T-helper 9 cell (primary cell): Measurements from ENCODE around the gene FPGS.
"Not testable (repeated sequence)": the region's sequence is repeated elsewhere in the genome, so short reads cannot be mapped to it uniquely, and the experiment has no call there.

Experiments used
- DNase-seq: peaks from one replicate; pipeline ENCODE4 v3.0.0-alpha.2; 2020

FPGS gene

DNA sequence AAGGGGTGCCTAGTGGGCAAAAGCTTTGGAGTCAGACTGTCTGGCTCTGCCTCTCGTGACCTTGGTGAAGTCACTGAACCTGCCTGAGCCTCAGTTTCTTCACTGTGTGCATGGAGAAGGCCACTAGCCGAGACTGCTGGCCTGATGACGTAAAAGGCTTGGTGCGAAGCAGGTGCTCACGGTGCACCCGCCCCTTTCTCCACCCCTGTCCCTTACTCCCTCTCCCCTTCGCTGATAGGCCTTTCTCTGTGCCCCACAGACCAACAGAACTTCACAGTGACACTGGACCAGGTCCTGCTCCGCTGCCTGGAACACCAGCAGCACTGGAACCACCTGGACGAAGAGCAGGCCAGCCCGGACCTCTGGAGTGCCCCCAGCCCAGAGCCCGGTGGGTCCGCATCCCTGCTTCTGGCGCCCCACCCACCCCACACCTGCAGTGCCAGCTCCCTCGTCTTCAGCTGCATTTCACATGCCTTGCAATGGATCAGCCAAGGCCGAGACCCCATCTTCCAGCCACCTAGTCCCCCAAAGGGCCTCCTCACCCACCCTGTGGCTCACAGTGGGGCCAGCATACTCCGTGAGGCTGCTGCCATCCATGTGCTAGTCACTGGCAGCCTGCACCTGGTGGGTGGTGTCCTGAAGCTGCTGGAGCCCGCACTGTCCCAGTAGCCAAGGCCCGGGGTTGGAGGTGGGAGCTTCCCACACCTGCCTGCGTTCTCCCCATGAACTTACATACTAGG, 10.4 kb downstream of the FPGS start:
- DNase-seq, result no peak

DNA sequence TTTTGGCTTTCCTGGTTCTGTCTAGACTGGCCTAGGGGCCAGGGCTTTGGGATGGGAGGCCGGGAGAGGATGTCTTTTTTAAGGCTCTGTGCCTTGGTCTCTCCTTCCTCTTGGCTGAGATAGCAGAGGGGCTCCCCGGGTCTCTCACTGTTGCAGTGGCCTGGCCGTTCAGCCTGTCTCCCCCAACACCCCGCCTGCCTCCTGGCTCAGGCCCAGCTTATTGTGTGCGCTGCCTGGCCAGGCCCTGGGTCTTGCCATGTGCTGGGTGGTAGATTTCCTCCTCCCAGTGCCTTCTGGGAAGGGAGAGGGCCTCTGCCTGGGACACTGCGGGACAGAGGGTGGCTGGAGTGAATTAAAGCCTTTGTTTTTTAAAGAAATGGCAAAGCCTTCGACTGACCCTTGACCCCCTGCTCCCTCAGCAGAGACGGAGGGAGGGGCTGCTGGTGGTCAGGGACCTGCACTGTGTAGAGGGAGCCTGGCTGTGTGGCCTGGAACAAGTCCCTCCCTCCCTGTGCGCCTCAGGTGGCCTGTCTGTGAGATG, 11.1 kb downstream of the FPGS start:
- DNase-seq, result no peak

DNA sequence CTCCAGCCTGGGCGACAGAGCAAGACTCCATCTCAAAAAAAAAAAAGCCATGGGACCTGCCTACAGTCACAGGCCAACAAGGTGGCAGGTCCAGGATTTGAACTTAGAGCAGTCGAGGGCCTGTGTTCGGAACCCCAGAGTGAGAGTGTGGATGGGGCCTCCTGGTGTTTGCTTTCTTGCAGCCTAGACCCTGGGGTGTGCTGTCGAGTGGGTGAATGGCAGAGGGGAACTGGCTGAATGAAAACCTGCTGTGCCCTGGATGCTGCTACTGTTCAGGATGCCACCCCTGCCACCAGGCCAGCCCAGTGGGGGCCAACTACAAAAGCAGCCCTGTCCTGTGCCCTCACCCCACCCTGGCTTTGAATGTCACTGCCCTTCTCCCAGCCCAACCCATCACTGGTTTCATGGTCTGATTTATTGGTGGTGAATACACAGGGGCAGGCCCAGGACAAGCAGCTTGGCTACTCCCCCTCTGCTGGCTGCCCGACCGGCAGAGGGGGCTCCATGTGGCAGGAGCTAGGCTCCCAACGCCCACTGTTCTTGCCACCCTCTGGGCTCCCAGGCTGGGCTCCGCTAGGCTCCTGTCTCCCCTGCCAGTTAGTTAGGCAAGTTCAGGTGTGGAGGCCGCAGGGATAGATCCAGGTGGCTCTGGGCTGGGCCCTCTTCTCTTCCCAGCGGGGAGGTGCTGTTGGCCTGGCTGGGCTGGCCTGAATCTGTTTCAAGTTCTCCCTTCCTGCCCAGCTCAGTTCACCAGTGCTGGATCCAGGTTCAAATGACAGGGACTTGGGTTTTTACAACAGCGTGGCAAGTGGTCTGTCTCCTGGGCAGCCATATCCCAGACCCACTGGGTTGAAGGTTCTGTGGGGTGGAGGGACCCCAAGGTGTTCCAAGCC, 12.2 kb downstream of the FPGS start:
- no peak for DNase-seq

DNA sequence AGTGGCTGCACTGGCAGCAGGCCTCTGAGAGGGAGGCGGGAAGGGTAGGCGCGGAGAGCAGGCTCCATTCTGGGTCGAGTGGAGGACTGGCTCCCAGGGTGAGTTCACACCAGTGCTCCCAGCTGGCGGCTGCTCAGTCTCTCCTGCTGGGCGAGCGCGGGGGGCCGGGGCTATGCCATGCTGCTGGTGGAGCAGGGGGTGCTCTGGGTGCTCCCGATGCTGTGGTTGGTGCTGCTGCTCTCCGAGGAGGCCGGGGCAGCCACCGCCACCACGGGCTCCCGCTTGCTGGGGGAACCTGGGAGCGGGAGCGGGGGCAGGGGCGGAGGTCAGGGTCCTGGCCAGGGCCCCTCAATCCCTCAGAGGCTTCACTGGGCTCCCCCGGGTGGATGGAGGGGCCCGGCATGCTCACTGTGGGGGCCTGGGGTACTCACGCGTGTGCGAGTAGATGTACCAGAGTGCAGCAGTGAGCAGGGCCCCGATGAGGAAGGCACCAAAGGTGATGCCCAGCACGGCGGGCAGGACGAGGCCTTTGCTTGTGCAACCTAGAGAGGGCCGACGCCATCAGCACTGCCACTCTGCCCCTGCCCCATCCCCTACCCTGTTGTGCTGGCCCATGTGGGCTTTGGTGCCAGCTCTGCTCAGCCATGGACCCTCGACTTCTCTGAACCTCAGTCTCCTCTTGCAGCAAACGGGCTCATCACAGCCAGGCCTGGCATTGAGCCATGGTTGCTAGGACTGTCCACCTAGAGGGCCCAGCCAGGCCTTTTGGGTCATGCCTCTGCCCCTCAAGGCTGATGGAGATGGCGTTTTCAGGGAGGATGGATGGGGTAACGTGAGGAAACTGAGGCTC, 13.1 kb downstream of the FPGS start:
- no peak for DNase-seq

DNA sequence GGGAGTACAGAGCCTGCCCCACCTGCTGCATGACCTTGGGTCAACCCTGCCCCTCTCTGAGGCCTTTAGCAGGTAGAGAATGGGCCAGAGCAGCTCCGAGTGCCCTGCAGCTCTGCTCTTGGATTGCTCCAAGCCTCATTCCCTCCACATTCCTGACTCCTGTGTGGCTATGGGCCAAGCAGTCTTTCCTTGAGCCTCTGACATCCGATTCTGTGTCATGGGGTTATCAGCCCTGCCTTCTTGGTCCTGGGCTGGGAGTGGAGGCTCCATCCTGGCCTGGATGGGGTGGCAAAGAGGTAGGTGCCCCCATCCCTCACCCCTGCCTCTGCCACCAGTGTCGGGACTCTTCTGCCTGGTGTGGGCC, 13.7 kb downstream of the FPGS start:
- no peak for DNase-seq

DNA sequence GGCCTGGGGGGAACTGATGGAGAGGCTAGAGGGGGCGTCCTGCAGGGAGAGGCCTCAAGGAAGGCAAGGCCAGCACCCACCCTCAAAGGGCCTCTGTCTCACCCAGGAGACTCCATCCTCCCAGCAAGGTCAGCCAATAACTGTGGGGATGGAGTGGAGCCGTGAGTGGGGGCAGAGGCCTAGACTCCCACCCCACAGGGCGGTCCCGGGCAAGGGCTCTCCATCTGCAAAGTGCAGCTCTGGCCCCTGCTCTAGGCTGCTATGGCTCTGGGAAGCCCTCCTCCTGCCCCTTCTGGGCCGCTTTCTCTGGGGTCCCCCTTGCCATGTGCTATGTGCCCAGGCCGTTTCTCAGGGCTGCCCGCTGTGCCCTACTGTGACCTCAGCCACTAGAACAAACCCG, 14.0 kb downstream of the FPGS start:
- DNase-seq, result no peak

DNA sequence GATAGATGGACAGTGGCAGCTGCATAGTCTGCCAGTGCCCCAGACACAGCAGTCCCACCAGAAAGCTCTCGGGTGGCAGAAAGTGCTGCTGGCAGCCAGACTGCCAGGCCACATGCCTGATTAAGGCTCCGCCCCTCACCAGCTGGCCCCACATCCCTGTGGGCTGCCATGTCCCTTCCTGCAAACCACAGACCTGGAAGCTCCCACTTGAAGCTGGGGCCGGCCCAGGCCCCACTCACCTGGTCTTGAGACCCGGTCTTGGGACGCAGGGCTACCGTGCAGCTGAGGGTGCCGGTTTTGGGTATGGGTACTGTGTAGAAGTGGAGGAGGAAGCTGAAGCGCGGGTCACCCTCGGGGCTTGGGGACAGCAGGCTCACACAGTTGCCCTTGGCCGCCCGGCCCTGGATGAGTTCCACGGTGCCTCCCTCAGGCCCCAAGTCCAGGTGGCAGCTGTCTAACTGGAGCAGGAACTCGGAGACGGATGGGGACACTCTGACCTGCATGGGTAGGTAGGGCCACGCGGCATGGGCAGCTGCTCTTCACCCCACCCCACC, 15.3 kb downstream of the FPGS start:
- DNase-seq, result no peak

DNA sequence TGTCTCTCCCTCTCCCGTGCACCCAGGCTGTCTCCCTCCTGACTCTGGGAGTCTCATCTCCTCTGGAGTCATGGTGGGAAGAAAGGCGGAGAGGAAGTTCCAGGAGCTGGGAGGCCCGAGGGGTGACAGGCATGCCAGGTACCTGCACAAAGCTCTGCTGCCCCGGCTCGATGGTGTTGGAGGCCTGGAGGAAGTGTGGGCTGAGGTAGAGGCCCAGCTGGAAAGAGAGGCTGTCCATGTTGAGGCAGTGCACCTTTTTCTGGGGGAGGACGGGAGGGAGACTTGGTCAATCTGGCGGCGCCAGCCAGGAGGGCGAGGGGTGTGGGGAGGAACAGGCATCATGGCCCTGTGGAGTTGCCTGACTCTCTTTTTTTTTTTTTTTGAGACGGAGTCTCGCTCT, 15.9 kb downstream of the FPGS start:
- DNase-seq, result no peak

DNA sequence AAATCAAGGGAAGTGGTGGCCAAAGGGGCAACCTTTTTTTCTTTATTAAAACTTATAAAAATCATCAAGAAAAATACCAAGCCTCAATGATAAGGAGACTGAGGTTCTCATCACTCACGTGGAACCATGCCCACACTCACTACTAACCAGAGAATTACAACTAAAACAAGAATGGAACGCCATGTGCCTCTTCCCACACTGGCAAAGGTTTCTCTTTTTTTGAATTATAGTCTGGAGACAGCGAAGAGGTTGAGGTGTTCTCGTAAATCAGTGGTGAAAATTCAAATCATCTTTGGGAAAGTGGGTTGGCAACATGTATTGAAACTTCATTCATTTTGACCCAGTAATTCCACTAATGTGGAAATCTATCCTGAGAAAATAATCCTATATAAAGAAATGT, 19.4 kb downstream of the FPGS start:
- DNase-seq, result no peak

DNA sequence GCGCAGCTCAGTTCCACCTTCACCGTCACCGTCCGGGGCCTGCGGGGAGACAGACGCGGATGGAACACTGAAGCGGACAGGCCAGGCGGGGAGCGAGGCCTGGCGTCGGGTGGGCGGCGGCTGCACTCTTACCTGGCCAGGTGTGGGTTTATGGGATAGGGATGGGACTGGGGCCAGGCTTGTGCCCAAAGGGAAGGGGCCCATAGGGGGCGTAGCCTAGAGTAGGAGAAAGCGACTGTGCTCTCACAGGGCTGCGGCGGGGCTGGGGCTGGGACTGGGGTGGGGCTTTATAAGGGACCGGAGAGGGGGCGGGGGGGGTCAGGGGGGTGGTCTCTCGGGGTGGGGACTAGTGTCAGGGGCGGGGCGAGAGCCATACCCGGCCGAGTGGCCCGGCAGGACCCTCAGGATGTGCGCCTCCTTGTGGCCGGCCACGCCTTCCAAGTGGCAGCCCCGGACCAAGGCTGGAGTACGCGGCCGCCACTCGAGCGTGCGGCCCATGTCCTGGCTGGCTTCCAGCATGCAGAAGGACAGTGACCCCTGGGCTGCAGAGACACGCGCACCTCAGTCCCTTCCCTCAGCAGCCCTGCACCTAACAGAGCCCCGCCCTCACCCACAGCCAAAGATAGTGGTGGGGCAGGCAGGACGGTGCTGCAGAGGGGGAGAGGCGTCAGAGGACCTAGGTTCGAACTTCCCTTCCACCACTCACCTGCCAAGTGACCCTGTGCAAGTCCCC, 22.8 kb downstream of the FPGS start:
- no peak for DNase-seq

DNA sequence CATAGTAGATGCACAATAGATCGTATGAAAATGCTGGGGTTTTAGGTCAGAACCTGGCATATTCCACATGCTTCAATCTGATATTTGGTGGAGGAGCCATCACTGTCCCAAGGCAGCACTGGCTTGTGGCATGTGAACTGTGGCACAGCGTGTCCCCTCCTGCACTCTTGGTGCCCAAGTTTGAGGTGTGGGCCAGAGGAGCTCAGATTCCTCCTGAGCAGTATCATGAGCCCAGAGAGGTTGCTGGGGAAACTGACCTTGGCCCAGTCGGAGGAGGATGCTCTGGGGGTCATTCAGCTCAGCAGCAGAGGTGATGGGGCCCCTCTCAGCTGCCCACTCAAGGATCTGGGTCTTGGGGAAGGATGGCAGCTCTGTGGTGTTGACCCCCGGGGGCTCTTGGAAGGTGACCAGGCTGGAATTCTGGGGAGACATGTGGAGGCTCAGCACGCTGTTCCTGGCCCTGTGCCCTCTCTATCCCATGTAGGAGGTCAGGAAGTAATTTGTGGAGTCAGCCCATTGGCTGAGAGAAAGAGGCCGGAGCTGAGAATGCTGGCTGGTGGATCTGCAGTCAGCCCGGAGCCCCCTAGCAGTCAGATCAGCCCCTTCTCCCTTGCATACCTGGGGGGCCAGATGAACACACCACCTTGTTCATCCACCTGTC, 23.7 kb downstream of the FPGS start:
- DNase-seq, result no peak

DNA sequence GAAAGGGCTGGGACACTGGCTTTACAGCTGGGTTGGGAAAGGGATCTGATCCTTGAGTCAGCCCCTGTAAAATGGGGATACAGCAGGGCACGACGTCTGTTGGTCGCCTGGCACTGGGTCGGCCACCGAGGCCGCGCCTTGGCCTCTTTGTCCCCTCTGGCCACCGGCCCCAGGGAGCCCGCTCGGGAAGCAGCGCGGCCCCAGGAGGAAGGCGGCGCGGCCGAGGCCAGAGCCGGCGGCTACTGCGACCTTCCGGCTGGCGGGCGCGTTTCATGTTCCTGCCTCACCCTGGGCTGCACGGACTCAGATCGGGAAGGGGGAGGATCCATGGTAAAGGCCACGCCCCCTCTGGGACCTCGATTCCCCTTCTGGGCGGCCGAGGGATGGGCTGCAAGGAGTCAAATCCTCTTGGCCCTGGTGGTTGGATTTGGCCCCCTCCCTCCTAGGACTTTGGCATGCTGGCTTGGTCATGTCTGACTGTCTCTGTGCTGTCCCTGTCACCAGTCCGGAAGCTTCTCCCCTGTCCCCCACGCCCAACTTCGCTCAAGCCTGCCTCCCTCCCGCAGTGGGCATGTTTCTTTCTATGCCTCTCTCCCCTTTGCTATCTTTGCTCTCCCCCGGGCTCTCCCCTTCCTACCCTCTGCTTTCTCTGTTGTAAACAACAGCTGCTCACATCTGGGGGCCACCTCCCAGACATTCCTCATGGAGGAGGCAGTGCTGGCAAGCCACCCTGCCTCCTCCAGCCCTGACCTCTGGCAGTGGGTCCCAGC, 25.8 kb downstream of the FPGS start:
- DNase-seq, result no peak

DNA sequence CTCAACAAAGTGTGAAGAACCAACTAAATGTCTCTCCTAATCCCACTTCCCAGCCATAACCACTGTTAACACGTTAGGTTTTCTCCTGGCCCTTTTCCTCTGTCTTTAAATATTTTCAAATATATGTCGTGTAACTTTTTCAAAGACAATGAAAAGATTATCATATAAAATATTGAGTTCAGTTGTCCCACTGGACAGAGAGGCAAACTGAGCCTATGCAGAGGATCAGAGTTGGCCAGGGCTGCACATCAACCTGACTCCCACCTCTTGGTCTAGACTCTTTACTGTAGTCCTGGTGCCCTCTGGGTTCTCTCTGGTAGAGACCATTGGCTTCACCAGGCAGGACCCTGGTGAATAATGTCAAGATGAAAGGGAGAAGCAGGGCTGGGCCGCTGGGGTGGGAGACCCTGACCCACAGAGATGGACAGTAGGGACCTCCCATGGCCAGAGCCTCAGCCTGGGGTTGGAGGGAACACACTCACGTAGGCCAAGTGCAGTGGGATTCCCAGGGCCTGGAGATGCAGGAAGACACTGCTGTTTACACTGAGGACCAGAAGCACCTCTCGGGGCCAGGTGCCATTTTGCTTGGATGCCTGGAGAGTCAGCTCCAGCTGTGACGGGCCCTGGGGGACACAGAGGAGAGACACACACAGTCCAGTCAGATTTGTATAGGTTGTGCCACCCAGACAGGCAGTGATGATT, 26.7 kb downstream of the FPGS start:
- no peak for DNase-seq

DNA sequence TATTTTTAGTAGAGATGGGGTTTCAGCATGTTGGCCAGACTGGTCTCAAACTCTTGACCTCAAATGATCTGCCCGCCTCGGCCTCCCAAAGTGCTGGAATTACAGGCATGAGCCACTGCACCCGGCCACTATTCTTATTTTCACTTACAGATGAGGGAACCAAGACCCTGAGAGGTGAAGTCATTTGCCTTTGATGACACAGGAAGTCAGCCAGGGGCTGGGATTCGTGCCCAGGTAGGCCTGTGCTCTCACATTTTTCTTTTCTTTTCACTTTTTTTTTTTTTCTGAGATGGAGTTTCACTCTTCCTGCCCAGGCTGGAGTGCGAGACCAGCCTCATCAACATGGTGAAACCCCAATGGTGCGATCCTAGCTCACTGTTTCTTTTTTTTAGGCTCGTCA, 29.6 kb downstream of the FPGS start:
- DNase-seq, result no peak

DNA sequence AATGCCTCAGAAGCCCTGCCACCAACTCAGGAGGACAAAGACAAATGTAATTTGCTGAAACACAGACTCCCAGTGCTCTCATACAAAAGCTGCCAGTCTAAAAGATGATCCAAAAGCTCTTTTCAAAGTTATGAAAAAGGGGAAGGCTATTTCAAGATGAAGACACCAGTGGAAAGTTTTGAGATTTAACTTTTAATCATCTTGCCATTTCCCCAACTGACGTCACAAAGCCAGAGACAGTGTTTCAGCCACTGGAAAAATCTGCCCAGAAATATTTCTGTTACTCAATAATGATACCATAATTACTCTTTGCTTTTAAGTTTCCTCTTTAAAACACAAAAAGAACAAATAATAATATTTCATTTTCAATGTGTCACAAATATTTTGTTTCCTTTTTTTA, 30.9 kb downstream of the FPGS start:
- DNase-seq, result no peak

DNA sequence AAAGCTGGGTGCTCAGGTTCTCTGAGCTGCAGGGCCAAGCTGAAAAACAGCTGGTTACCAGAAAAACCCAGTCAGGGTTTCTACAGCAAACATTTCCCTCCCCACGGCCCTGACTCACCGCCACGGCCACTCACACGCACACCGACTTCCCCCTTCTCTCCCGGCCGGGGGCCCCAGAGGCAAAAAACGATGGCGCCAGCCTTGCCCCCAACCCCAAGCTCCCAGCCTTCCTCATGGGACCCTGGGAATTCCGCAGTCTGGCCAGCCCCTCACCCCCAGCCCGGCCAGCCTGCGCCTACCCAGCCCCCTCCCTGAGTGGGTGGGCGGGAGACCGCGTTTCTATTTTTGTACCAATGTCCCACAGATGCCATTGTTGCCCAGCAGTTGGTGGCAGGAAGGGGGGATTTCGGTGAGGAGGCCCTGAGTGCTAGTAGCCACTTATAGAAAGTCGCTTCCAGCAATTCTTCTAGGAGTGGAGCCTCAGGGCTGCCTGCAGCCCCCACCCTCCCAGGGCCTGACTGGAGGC, 33.4 kb downstream of the FPGS start:
- DNase-seq, result no peak

DNA sequence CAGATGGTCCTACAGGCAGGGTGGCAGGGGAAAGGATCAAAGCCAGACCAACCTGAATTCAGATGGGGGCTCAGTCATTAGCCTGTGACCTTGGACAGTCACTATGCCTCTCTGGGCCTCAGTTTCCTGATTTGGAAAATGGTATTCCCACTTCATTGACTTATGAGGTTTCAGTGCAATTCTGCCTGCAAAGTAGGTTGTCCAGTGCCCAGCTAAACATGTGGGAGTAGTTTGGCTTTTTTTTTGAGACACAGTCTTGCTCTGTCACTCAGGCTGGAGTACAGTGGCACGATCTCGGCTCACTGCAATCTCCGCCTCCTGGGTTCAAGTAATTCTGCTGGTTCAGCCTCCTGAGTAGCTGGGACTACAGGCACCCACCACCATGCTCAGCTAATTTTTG, 33.9 kb downstream of the FPGS start:
- DNase-seq, result not testable (repeated sequence)

DNA sequence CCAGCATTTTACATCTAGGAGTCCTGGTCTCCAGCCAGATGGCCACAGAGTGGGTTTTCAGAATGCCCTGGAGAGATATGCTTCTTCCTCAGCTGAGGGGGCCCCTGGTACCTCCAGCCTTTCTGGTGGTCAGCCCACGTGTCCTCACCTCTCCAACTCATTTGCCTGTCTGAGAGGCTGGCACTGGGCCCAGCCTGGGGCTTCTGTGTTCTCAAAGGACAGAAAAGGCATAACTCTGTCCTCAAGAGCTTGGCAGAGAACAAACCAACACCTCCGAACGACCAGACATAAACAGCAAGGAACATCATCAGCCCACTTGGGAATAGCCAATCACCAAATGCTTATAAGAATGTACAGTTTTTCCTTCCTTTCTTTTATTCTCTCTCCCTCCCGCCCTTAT, 34.7 kb downstream of the FPGS start:
- DNase-seq, result no peak

DNA sequence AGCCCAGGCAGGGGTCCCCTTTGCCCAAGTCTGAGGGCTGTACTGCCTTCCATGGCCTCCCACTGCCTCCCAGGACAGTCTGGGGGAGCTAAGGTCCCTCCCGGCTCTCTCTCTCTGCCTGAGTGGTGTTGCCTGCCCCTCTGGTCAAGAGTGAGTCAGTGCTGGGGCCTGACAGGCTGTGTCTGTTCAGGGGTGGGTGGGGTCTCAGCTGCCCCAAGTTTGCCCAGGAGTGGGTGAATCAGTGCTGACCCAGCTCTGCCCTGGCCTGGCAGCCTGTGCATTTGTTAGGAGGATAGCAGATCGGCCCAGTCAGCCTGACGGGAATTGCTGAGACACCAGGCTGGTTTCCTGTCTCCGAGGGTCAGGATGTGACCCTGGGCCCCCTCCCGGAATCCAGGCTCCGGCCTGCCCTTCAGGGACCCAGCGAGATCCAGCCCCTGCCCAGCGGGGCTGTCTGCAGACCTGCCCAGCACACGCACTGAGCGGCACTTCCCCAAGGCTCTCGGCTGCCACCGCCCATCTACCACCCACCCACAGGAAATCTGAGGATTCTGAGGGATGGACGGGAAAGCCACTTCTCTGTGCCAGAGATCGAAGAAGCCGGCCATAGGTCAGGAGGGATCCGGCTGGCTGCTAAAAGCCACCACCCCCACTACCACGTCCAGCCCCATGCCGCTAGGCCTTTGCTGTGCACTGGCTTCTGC, 35.8 kb downstream of the FPGS start:
- DNase-seq, result no peak
